Measurements from ENCODE around the gene GABRB3. TPM values are rescaled to one million over a fixed set of nuclear protein-coding genes. Genes with fewer than 3 reads are reported as not detected.

Gene GABRB3
- total RNA-seq, 1 donor from 2014 or later, result not detected

DNA sequence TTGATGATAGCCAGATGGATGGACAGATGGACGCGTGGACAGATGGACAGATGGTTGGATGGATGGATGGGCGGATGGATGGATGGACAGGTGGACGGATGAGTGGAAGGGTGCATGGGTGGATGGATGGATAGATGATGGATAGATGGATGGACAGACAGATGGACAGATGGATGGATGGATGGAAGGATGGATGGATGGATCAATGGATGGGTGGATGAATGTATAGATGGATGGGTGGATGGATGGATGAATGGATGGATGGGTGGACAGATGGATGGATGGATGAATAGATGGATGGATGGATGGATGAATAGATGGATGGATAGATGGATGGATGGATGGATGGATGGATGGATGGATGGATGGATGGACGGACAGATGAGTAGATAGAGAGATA is 40.9 kb downstream of the GABRB3 start:
- peaks cover 0 to 15% of the 10 kb centered on the region in 2 donors for H3K9me3 ChIP-seq
- no peaks in the 10 kb centered on the region for H3K27me3 ChIP-seq
- H3K4me1 ChIP-seq, result no peaks in the 10 kb centered on the region
- H3K27ac ChIP-seq, result no peak overlapping the region
- no peak for TF ChIP-seq CTCF (IDR thresholded peaks at IDR 0.05)
- no peaks in the 10 kb centered on the region for H3K36me3 ChIP-seq
- intact Hi-C loops (cut with DNase I), result no loop called here
- no peak overlapping the region for H3K4me3 ChIP-seq
- DNase-seq (ENCODE audit: low spot score in 2 of 2), result no peak

- Histone ChIP-seq H3K36me3 (no peaks in the 10 kb centered on the region), H3K4me3 (no peak overlapping the region), H3K27me3 (no peaks in the 10 kb centered on the region), H3K27ac (no peak overlapping the region), H3K4me1 (no peaks in the 10 kb centered on the region), H3K9me3 (peaks cover 0 to 15% of the 10 kb centered on the region in 2 donors)
- intact Hi-C loops (cut with DNase I), result no loop called here
- TF ChIP-seq CTCF (IDR thresholded peaks at IDR 0.05), result no peak
- DNase-seq (ENCODE audit: low spot score in 2 of 2), result no peak
These were observed 43.3 kb downstream of the GABRB3 start for GRCh38 chr15:26729581-26729980.

GRCh38 chr15:26729030-26729429 is 43.8 kb downstream of the GABRB3 start:
- no peak overlapping the region for H3K27ac ChIP-seq
- H3K4me1 ChIP-seq, result no peaks in the 10 kb centered on the region
- no peak overlapping the region for H3K4me3 ChIP-seq
- DNase-seq (ENCODE audit: low spot score in 2 of 2), result no peak
- peaks cover 0 to 13% of the 10 kb centered on the region in 2 donors for H3K9me3 ChIP-seq
- TF ChIP-seq CTCF (IDR thresholded peaks at IDR 0.05), result no peak
- no peaks in the 10 kb centered on the region for H3K36me3 ChIP-seq
- intact Hi-C loops (cut with DNase I), result no loop called here
- no peaks in the 10 kb centered on the region for H3K27me3 ChIP-seq

- no peaks in the 10 kb centered on the region for H3K27me3 ChIP-seq
- no peaks in the 10 kb centered on the region for H3K9me3 ChIP-seq
- TF ChIP-seq CTCF (IDR thresholded peaks at IDR 0.05), result no peak
- H3K4me1 ChIP-seq, result no peaks in the 10 kb centered on the region
- intact Hi-C loops (cut with DNase I), result no loop called here
- H3K4me3 ChIP-seq, result no peak overlapping the region
- no peak for DNase-seq (ENCODE audit: low spot score in 2 of 2)
- H3K36me3 ChIP-seq, result no peaks in the 10 kb centered on the region
- no peak overlapping the region for H3K27ac ChIP-seq
These were observed 48.3 kb downstream of the GABRB3 start for GRCh38 chr15:26724381-26725150.

DNA sequence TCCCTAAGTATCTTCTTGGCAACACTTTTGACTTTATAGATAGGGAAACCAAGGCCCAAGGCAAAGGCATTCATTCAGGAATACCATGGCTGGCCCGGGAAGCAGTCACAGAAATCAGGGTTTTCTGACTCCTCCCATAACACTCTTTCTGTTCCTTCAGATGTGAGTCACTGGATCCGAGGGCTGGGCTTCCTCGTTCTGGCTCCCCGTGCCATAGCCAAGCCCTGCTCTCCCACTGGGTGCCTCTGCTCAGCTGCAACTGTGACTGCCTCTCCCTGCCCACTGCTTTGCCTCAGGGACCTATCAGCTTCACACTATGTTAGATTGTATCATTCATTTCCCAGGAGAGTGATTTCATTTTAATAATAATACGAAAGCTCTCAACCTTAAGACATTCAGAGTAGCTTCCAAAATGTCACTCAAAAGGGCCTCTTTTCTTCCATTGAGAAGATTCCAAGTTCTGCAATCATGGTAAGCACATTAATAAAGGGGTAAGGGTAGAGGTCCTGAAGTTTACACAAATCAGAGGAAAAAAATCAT is 50.2 kb downstream of the GABRB3 start:
- no peak for DNase-seq (ENCODE audit: low spot score in 2 of 2)
- Histone ChIP-seq H3K27me3 (no peaks in the 10 kb centered on the region), H3K9me3 (no peaks in the 10 kb centered on the region), H3K27ac (no peak overlapping the region), H3K4me3 (no peak overlapping the region), H3K36me3 (no peaks in the 10 kb centered on the region), H3K4me1 (no peaks in the 10 kb centered on the region)
- no peak for TF ChIP-seq CTCF (IDR thresholded peaks at IDR 0.05)
- intact Hi-C loops (cut with DNase I), result no loop called here
